H1 (cell line): ENCODE data around the gene GLE1.

Experiments used
- CHD2 ChIP-seq: IDR thresholded peaks from 2 replicates; pipeline ENCODE4 v1.6.1; 2012; ENCODE audit warnings: low read length, improper control_type of control experiment
- CTCF ChIP-seq, 3 experiments: IDR thresholded peaks; 1 replicate in 2 of 3; 2 replicates in 1 of 3; pipeline versions ENCODE4 v1.5.1 to v1.6.1; 2011; ENCODE audit warnings: low read length in 3 of 3, mild to moderate bottlenecking in 3 of 3, inconsistent platforms in 2 of 3, low read depth in 1 of 3, moderate library complexity in 1 of 3; ENCODE audit not compliant: insufficient read depth in 1 of 3; ENCODE audit errors: control extremely low read depth in 1 of 3
- E2F6 ChIP-seq: IDR thresholded peaks from 2 replicates; pipeline ENCODE4 v1.6.1; 2012; ENCODE audit warnings: inconsistent platforms
- EP300 ChIP-seq, 2 experiments: IDR thresholded peaks; 1 replicate in 1 of 2; 2 replicates in 1 of 2; pipeline ENCODE4 v1.6.1; 2011 to 2012; ENCODE audit warnings: low read depth in 2 of 2, low read length in 2 of 2, mild to moderate bottlenecking in 2 of 2, borderline replicate concordance in 1 of 2, inconsistent platforms in 1 of 2, moderate library complexity in 1 of 2
- JUND ChIP-seq: IDR thresholded peaks from 2 replicates; pipeline ENCODE4 v1.6.1; 2011; ENCODE audit warnings: mild to moderate bottlenecking, improper control_type of control experiment, low read length
- MAX ChIP-seq: IDR thresholded peaks from 2 replicates; pipeline ENCODE4 v1.6.1; 2012; ENCODE audit warnings: inconsistent platforms
- POLR2A ChIP-seq, 2 experiments: IDR thresholded peaks; 1 replicate in 1 of 2; 2 replicates in 1 of 2; pipeline ENCODE4 v1.6.1; 2011; ENCODE audit warnings: low read depth in 2 of 2, low read length in 2 of 2, mild to moderate bottlenecking in 2 of 2; ENCODE audit errors: control extremely low read depth in 1 of 2
- POLR2AphosphoS5 ChIP-seq: IDR thresholded peaks from 2 replicates; pipeline ENCODE4 v1.6.1; 2011; ENCODE audit warnings: low read depth, low read length
- RNF2 ChIP-seq: fragments of 200-900, 300-1000 bp; sonication (generic); IDR thresholded peaks from 2 replicates; pipeline ENCODE4 v1.7.1; 2016; ENCODE audit warnings: borderline replicate concordance, low read depth, mild to moderate bottlenecking, antibody characterized with exemption, low read length; ENCODE audit not compliant: poor library complexity, severe bottlenecking; ENCODE audit errors: missing control alignments
- TAF1 ChIP-seq: IDR thresholded peaks from 2 replicates; pipeline ENCODE4 v1.6.1; 2011; ENCODE audit warnings: mild to moderate bottlenecking, low read depth, low read length

GRCh38 chr9:128588581-128589233, 84.2 kb downstream of the GLE1 start:
- no peak for TF ChIP-seq CTCF (IDR thresholded peaks at IDR 0.05; ENCODE audit: control extremely low read depth in 1 of 3, insufficient read depth in 1 of 3, low read depth in 1 of 3, low read length in 3 of 3)
- no peak for TF ChIP-seq POLR2A (IDR thresholded peaks at IDR 0.05; ENCODE audit: control extremely low read depth in 1 of 2, low read depth in 2 of 2, low read length in 2 of 2)
- TF ChIP-seq POLR2AphosphoS5 = no peak
- no peak for TF ChIP-seq E2F6
- TF ChIP-seq CHD2 = no peak
- no peak for TF ChIP-seq RNF2
- no peak for TF ChIP-seq EP300 (IDR thresholded peaks at IDR 0.05; ENCODE audit: borderline replicate concordance in 1 of 2, low read depth in 2 of 2, low read length in 2 of 2)
- TF ChIP-seq MAX = no peak
- no peak for TF ChIP-seq TAF1
- TF ChIP-seq JUND = no peak
